Trophoblast cell (in vitro differentiated cells and primary cell): ENCODE results near the gene ARNT2.

Source experiments
- DNase-seq, 2 donors: peaks; one replicate each; pipeline ENCODE4 v3.0.0-alpha.2; 2016
- H2AFZ ChIP-seq: 2 replicates; pipeline ENCODE4 v1.6.1; 2013; ENCODE audit warnings: low read length, moderate library complexity, mild to moderate bottlenecking; ENCODE audit not compliant: insufficient read depth, poor library complexity
- H2AK5ac ChIP-seq: 2 replicates; pipeline ENCODE4 v1.6.1; 2013; ENCODE audit warnings: mild to moderate bottlenecking, low read length
- H2BK120ac ChIP-seq: 2 replicates; pipeline ENCODE4 v1.6.1; 2013; ENCODE audit warnings: low read length, mild to moderate bottlenecking, moderate library complexity; ENCODE audit not compliant: insufficient read depth, poor library complexity
- H2BK12ac ChIP-seq: 2 replicates; pipeline ENCODE4 v1.6.1; 2013; ENCODE audit warnings: mild to moderate bottlenecking, low read length, moderate library complexity
- H2BK5ac ChIP-seq: 2 replicates; pipeline ENCODE4 v1.6.1; 2013; ENCODE audit warnings: low read length, low read depth, moderate library complexity, mild to moderate bottlenecking; ENCODE audit not compliant: poor library complexity
- H3K14ac ChIP-seq: 2 replicates; pipeline ENCODE4 v1.6.1; 2013; ENCODE audit warnings: mild to moderate bottlenecking, low read length
- H3K18ac ChIP-seq: 2 replicates; pipeline ENCODE4 v1.6.1; 2013; ENCODE audit warnings: mild to moderate bottlenecking, low read length
- H3K23ac ChIP-seq: 2 replicates; pipeline ENCODE4 v1.6.1; 2013; ENCODE audit warnings: low read length
- H3K27ac ChIP-seq: 2 replicates; pipeline ENCODE4 v1.5.1; 2013; ENCODE audit warnings: low read depth, mild to moderate bottlenecking, inconsistent platforms, low read length, moderate library complexity
- H3K27me3 ChIP-seq: 2 replicates; pipeline ENCODE4 v1.6.1; 2013; ENCODE audit warnings: inconsistent platforms, mild to moderate bottlenecking, low read length, moderate library complexity; ENCODE audit not compliant: insufficient read depth
- H3K36me3 ChIP-seq, 2 experiments: 1 replicate in 1 of 2; 2 replicates in 1 of 2; pipeline ENCODE4 v1.6.1; 2013; ENCODE audit warnings: low read length in 2 of 2, mild to moderate bottlenecking in 2 of 2, moderate library complexity in 1 of 2; ENCODE audit not compliant: insufficient read depth in 2 of 2, control insufficient read depth in 1 of 2
- H3K4ac ChIP-seq: 2 replicates; pipeline ENCODE4 v1.6.1; 2013; ENCODE audit warnings: low read depth, mild to moderate bottlenecking, low read length, moderate library complexity
- H3K4me1 ChIP-seq, 2 experiments: 1 replicate in 1 of 2; 2 replicates in 1 of 2; pipeline ENCODE4 v1.6.1; 2013; ENCODE audit warnings: low read length in 2 of 2, mild to moderate bottlenecking in 2 of 2, moderate library complexity in 1 of 2; ENCODE audit not compliant: insufficient read depth in 2 of 2, control insufficient read depth in 1 of 2
- H3K4me2 ChIP-seq: 2 replicates; pipeline ENCODE4 v1.6.1; 2013; ENCODE audit warnings: inconsistent platforms, mild to moderate bottlenecking, low read length, moderate library complexity
- H3K4me3 ChIP-seq: 2 replicates; pipeline ENCODE4 v1.5.1; 2013; ENCODE audit warnings: mild to moderate bottlenecking, low read depth, low read length, inconsistent platforms
- H3K79me1 ChIP-seq: one replicate; pipeline ENCODE4 v1.6.1; 2013; ENCODE audit warnings: low read length
- H3K79me2 ChIP-seq: 2 replicates; pipeline ENCODE4 v1.6.1; 2013; ENCODE audit warnings: low read length, mild to moderate bottlenecking; ENCODE audit not compliant: control insufficient read depth, insufficient read depth, poor library complexity
- H3K9ac ChIP-seq: 2 replicates; pipeline ENCODE4 v1.6.1; 2013; ENCODE audit warnings: mild to moderate bottlenecking, low read length
- H3K9me3 ChIP-seq: 2 replicates; pipeline ENCODE4 v1.6.1; 2013; ENCODE audit warnings: low read depth, mild to moderate bottlenecking, control low read depth, inconsistent platforms, low read length; ENCODE audit not compliant: insufficient read depth
- H4K12ac ChIP-seq: 2 replicates; pipeline ENCODE4 v1.6.1; 2013; ENCODE audit warnings: low read depth, mild to moderate bottlenecking, low read length, moderate library complexity
- H4K8ac ChIP-seq: 2 replicates; pipeline ENCODE4 v1.6.1; 2013; ENCODE audit warnings: low read depth, mild to moderate bottlenecking, low read length, moderate library complexity
- H4K91ac ChIP-seq: one replicate; pipeline ENCODE4 v1.6.1; 2013; ENCODE audit warnings: low read depth, mild to moderate bottlenecking, low read length, moderate library complexity
- WGBS: extraction: QIAGEN DNeasy Blood & Tissue Kit; methylation state at CpG from one replicate; pipeline ENCODE4 v1.1.7; 2013; ENCODE audit warnings: missing lambda C conversion rate; ENCODE audit not compliant: insufficient read length, insufficient coverage; ENCODE audit errors: extremely low coverage; 5-methylcytosine and 5-hydroxymethylcytosine counted together

Gene ARNT2

GRCh38 chr15:80496096-80496495 is 91.9 kb downstream of the ARNT2 start:
- H3K4ac ChIP-seq, result no peak overlapping the region
- no peaks in the 10 kb centered on the region for H3K79me1 ChIP-seq
- no peak overlapping the region for H2BK120ac ChIP-seq
- H3K79me2 ChIP-seq, result no peaks in the 10 kb centered on the region
- H2AK5ac ChIP-seq, result no peak overlapping the region
- no peak overlapping the region for H2AFZ ChIP-seq
- no peak for DNase-seq
- no peak overlapping the region for H2BK12ac ChIP-seq
- no peak overlapping the region for H3K14ac ChIP-seq
- H3K18ac ChIP-seq, result no peak overlapping the region
- H3K23ac ChIP-seq, result no peak overlapping the region
- H3K9ac ChIP-seq, result no peak overlapping the region
- peaks cover 0 to 6% of the 10 kb centered on the region in 2 experiments for H3K4me1 ChIP-seq
- WGBS, result no CpG with 5 or more reads among the region's 2 CpGs
- H4K8ac ChIP-seq, result no peak overlapping the region
- no peaks in the 10 kb centered on the region for H3K9me3 ChIP-seq
- H3K36me3 ChIP-seq, result no peaks in the 10 kb centered on the region
- H4K91ac ChIP-seq, result no peak overlapping the region
- H3K27ac ChIP-seq, result no peak overlapping the region
- no peak overlapping the region for H2BK5ac ChIP-seq
- no peak overlapping the region for H4K12ac ChIP-seq
- H3K4me3 ChIP-seq, result no peak overlapping the region
- H3K27me3 ChIP-seq, result no peaks in the 10 kb centered on the region
- H3K4me2 ChIP-seq, result no peak overlapping the region

GRCh38 chr15:80497221-80497620 is 93.0 kb downstream of the ARNT2 start:
- H3K4me3 ChIP-seq, result no peak overlapping the region
- no peaks in the 10 kb centered on the region for H3K9me3 ChIP-seq
- no peaks in the 10 kb centered on the region for H3K36me3 ChIP-seq
- no peak overlapping the region for H2BK120ac ChIP-seq
- H4K8ac ChIP-seq, result no peak overlapping the region
- H3K79me2 ChIP-seq, result no peaks in the 10 kb centered on the region
- no peak overlapping the region for H3K14ac ChIP-seq
- no CpG with 5 or more reads among the region's 1 CpG for WGBS
- H2AFZ ChIP-seq, result no peak overlapping the region
- H3K9ac ChIP-seq, result no peak overlapping the region
- H2AK5ac ChIP-seq, result no peak overlapping the region
- H3K4ac ChIP-seq, result no peak overlapping the region
- H2BK12ac ChIP-seq, result no peak overlapping the region
- no peak overlapping the region for H3K27ac ChIP-seq
- no peak overlapping the region for H3K4me2 ChIP-seq
- no peak overlapping the region for H2BK5ac ChIP-seq
- H3K18ac ChIP-seq, result no peak overlapping the region
- H4K91ac ChIP-seq, result no peak overlapping the region
- H3K27me3 ChIP-seq, result no peaks in the 10 kb centered on the region
- H3K79me1 ChIP-seq, result no peaks in the 10 kb centered on the region
- DNase-seq, result no peak
- no peak overlapping the region for H3K23ac ChIP-seq
- H4K12ac ChIP-seq, result no peak overlapping the region
- H3K4me1 ChIP-seq, result peaks cover 5 to 15% of the 10 kb centered on the region in 2 experiments

- WGBS, result no CpG with 5 or more reads among the region's 4 CpGs
- no peak overlapping the region for H3K4me2 ChIP-seq
Observed at GRCh38 chr15:80498652-80499051, 94.5 kb downstream of the ARNT2 start.

DNA sequence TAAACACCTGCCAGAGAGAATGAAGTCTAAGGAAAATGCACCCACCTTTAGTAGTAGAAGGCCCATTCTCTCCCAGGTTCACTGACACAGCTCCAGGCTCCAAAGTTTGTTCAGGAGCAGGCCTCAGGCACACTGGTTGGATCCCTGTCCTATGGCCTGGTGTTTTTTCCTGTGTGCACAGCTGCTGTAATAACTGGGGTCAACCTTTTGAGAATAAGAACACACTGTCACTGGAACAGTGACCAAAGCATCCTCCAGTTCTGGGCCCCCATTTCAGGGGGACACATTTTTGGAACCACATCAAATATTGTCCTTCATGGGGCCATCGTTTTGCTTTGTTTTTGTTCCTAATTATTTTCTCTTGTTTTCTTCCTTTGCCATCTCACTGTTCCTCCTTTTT is 95.8 kb downstream of the ARNT2 start:
- Histone ChIP-seq H2AFZ (no peak overlapping the region), H3K79me1 (peaks cover 2% of the 10 kb centered on the region), H3K27ac (no peak overlapping the region), H4K91ac (no peak overlapping the region), H3K27me3 (no peaks in the 10 kb centered on the region), H3K4me2 (no peak overlapping the region), H4K8ac (no peak overlapping the region), H2BK12ac (no peak overlapping the region), H3K9me3 (peaks cover 2% of the 10 kb centered on the region), H2BK120ac (no peak overlapping the region), H3K79me2 (no peaks in the 10 kb centered on the region), H2AK5ac (no peak overlapping the region), H4K12ac (no peak overlapping the region), H3K4ac (no peak overlapping the region), H3K36me3 (no peaks in the 10 kb centered on the region), H3K4me1 (peaks cover 9 to 17% of the 10 kb centered on the region in 2 experiments), H2BK5ac (no peak overlapping the region), H3K4me3 (no peak overlapping the region), H3K9ac (no peak overlapping the region), H3K14ac (no peak overlapping the region), H3K18ac (no peak overlapping the region), H3K23ac (no peak overlapping the region)
- no peak for DNase-seq
- no CpG with 5 or more reads among the region's 1 CpG for WGBS

More at GRCh38 chr15:80498652-80499051, 94.5 kb downstream of the ARNT2 start:
- no peak overlapping the region for H3K27ac ChIP-seq
- H3K14ac ChIP-seq, result no peak overlapping the region
- no peak overlapping the region for H3K18ac ChIP-seq
- H3K23ac ChIP-seq, result no peak overlapping the region
- peaks cover 2% of the 10 kb centered on the region for H3K9me3 ChIP-seq
- H4K12ac ChIP-seq, result no peak overlapping the region
- no peak overlapping the region for H4K8ac ChIP-seq
- H3K9ac ChIP-seq, result no peak overlapping the region
- H3K4ac ChIP-seq, result no peak overlapping the region
- H2BK12ac ChIP-seq, result no peak overlapping the region
- H4K91ac ChIP-seq, result no peak overlapping the region
- no peak overlapping the region for H2AFZ ChIP-seq
- H3K36me3 ChIP-seq, result no peaks in the 10 kb centered on the region
- no peak overlapping the region for H3K4me3 ChIP-seq
- H2BK5ac ChIP-seq, result no peak overlapping the region
- H3K79me2 ChIP-seq, result no peaks in the 10 kb centered on the region
- peaks cover 2% of the 10 kb centered on the region for H3K79me1 ChIP-seq
- no peak overlapping the region for H2AK5ac ChIP-seq
- peaks cover 9 to 22% of the 10 kb centered on the region in 2 experiments for H3K4me1 ChIP-seq
- no peaks in the 10 kb centered on the region for H3K27me3 ChIP-seq
- no peak overlapping the region for H2BK120ac ChIP-seq
- DNase-seq, result no peak
